Right atrium auricular region (tissue), 2 donors: Measurements from ENCODE around the gene ITPKB. TPM values are rescaled to one million over a fixed set of nuclear protein-coding genes. Genes with fewer than 3 reads are reported as not detected.

Experiments used
- DNase-seq: peaks from one replicate; pipeline ENCODE4 v3.0.0-alpha.2; 2019; ENCODE audit warnings: low spot score
- H3K27ac ChIP-seq, 2 donors: fragments of 200-600 bp; sonication (generic); 1 replicate in 1 of 2; 2 replicates in 1 of 2; pipeline ENCODE4 v1.5.1; 2016 to 2019
- H3K27me3 ChIP-seq, 2 donors: fragments of 200-600 bp; sonication (generic); one replicate each; pipeline versions ENCODE4 v1.5.1 to v1.6.0; 2017 to 2019
- H3K36me3 ChIP-seq: fragments of 200-600 bp; sonication (generic); one replicate; pipeline ENCODE4 v1.5.1; 2016
- H3K4me1 ChIP-seq, 2 donors: fragments of 200-600 bp; sonication (generic); one replicate each; pipeline versions ENCODE4 v1.5.1 to v1.6.0; 2017 to 2019
- H3K4me3 ChIP-seq, 2 donors: fragments of 200-600 bp; sonication (generic); 1 replicate in 1 of 2; 2 replicates in 1 of 2; pipeline ENCODE4 v1.5.1; 2017 to 2019; ENCODE audit warnings: mild to moderate bottlenecking in 1 of 2, moderate library complexity in 1 of 2
- H3K9me3 ChIP-seq, 2 donors: fragments of 200-600 bp; sonication (generic); one replicate each; pipeline ENCODE4 v1.5.1; 2019
- total RNA-seq, 2 donors: library from RNA; depleted of rRNA; stranded (reverse); fragments of >200 nt; gene quantifications; one replicate each; pipeline ENCODE4 v1.1.0, GENCODE V29; 2016
- TF ChIP-seq, protein P1 (sequence below), 2 donors: fragments of 200-600 bp; sonication (generic); IDR thresholded peaks; one replicate each; pipeline ENCODE4 v1.5.1; 2019; ENCODE audit warnings: antibody characterized with exemption in 2 of 2

Gene ITPKB
- total RNA-seq, 2 donors from 2014 or later, result 10.8 to 11.0 TPM

DNA sequence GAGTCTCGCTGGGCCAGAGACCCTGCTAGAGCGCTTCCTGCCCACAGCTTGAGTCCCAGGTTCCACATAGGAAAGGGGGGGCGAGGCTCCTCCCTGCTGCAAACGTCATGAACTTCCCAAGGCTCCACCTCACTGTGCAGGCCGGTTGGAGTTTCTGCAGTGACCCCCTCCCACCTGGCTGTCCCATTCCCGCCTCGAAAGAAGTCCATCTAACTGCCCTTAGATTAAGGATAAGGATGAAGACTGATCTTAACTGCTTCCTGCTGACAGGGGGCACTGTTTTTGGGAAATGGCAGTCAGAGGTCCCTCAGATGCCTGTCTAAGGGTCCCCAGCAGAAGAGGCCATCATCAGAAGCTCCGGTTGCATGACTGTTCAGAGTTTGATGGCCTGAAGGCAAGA lies 127.8 kb downstream of the ITPKB start:
- no peak for DNase-seq
- H3K27me3 ChIP-seq, result no peaks in the 10 kb centered on the region
- H3K36me3 ChIP-seq, result no peaks in the 10 kb centered on the region
- no peak overlapping the region for H3K27ac ChIP-seq
- TF ChIP-seq, protein P1, sequence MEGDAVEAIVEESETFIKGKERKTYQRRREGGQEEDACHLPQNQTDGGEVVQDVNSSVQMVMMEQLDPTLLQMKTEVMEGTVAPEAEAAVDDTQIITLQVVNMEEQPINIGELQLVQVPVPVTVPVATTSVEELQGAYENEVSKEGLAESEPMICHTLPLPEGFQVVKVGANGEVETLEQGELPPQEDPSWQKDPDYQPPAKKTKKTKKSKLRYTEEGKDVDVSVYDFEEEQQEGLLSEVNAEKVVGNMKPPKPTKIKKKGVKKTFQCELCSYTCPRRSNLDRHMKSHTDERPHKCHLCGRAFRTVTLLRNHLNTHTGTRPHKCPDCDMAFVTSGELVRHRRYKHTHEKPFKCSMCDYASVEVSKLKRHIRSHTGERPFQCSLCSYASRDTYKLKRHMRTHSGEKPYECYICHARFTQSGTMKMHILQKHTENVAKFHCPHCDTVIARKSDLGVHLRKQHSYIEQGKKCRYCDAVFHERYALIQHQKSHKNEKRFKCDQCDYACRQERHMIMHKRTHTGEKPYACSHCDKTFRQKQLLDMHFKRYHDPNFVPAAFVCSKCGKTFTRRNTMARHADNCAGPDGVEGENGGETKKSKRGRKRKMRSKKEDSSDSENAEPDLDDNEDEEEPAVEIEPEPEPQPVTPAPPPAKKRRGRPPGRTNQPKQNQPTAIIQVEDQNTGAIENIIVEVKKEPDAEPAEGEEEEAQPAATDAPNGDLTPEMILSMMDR (IDR thresholded peaks at IDR 0.05), result no peak
- H3K4me3 ChIP-seq, result no peak overlapping the region
- no peaks in the 10 kb centered on the region for H3K9me3 ChIP-seq
- no peaks in the 10 kb centered on the region for H3K4me1 ChIP-seq

DNA sequence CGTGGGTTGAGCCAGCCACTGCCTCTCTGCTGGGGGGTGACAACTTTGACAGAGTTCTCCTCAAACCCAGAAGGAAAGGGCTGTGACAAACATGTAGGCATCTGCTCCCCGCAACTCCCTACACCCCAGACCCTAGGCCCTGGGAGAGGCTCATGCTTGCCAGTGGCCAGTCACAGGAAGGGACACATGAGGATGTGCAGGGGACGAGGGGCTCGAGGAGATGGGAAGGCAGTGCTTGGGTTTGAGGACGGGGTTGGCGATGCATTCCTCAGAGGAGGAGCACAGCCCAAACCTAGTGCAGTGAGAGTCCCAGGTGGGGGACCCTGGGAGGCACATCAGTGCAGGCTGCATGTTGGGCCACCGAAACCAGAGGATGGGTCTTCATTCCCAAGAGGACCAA lies 128.4 kb downstream of the ITPKB start:
- Histone ChIP-seq H3K27me3 (no peaks in the 10 kb centered on the region), H3K36me3 (no peaks in the 10 kb centered on the region), H3K4me1 (peaks cover 0 to 6% of the 10 kb centered on the region in 2 donors), H3K4me3 (no peak overlapping the region), H3K27ac (no peak overlapping the region), H3K9me3 (no peaks in the 10 kb centered on the region)
- no peak for DNase-seq
- TF ChIP-seq, protein P1 (IDR thresholded peaks at IDR 0.05), result no peak

DNA sequence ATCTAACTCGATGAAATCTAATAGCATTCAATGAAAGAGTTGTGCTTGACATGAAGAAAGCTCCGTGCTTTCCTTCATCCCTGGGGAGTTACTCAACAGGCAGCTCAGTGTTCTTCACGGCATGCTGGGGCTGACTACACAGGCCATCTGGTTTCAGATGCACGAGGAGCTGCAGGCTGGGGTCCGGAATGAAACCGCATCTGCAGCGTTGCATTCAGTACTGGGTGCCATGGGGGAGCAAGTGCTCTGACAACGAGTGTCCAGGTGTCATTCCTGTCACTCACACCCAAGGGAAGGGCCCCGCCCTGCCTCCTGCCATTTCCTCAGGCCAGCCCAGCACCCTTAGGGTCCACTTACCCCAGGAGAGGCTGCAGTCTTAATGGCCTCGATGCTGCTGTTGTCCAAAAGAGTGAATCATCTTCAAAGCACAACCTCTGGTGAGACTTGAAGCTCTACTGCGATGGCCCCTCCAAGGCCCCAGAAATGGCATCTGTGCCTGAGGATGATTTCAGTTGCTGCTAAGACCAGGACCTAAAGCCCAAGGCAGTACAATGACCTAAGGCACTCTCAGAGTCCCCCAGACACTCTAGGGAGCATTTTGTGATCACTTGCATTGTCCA lies 129.1 kb downstream of the ITPKB start:
- Histone ChIP-seq H3K4me3 (no peak overlapping the region), H3K27me3 (no peaks in the 10 kb centered on the region), H3K27ac (no peak overlapping the region), H3K36me3 (no peaks in the 10 kb centered on the region), H3K9me3 (no peaks in the 10 kb centered on the region), H3K4me1 (peaks cover 0 to 13% of the 10 kb centered on the region in 2 donors)
- DNase-seq, result no peak
- TF ChIP-seq, protein P1 (IDR thresholded peaks at IDR 0.05), result no peak

DNA sequence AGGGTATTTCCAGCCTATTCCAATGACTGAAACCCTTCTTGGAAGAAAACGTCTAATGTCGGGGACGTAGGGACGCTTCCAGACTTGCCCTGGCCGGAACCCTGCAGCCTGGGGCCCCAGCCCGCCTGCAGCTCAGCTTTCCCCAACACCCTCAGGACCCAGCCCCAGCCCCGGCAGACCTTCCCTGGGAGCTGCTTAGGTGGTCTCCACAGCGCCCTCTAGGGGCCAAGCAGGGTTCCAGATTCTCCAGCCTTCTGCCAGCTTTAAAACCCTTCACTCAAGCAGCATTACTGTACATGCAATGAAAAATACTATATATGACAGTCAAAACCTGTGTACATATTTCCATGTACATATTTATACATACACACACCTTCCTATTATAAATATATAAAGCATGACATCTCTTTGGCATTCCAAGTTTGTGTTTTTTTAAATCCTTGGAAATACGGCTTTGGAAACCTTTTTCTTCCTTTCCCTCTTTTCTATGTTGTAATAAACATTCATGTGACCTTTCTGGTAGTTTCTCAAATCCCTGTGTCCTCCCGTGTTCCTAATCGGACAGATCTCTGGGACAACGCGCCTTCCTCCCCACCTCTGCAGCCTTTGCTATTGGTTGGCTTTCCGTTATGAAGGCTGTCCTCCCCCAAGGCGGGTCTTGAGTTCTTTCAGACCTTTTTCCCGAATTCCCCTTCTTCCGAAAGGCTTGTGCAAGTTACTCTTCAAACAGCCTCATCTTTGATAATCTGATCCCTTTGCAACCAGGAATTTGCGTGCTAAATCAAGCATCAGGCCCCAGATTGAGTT lies 130.2 kb downstream of the ITPKB start:
- DNase-seq, result no peak
- Histone ChIP-seq H3K36me3 (no peaks in the 10 kb centered on the region), H3K9me3 (no peaks in the 10 kb centered on the region), H3K4me1 (peaks cover 0 to 24% of the 10 kb centered on the region in 2 donors), H3K4me3 (no peak overlapping the region), H3K27ac (no peak overlapping the region), H3K27me3 (no peaks in the 10 kb centered on the region)
- TF ChIP-seq, protein P1 (IDR thresholded peaks at IDR 0.05), result peak; percentile 82 to 88

DNA sequence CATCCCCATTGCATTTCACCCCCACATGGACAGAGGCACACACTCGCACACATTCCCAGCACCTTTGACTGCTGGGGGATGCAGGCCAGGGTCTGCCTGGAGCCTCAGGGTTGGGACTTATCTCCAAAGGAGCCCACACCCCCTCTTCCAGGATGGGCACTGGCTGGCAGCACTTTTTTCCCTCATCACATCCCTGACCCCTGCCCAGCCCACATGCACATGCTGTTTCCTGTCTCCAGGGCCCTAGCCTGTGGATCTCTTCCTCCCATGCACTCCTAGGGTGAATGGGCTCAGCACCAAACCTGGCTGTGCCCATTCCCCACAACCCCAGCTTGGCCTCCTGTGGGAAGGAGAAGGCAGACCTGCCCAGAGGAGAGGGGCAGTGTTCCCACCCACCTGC lies 131.3 kb downstream of the ITPKB start:
- TF ChIP-seq, protein P1 (IDR thresholded peaks at IDR 0.05), result no peak
- no peak overlapping the region for H3K4me3 ChIP-seq
- H3K27ac ChIP-seq, result no peak overlapping the region
- H3K27me3 ChIP-seq, result no peaks in the 10 kb centered on the region
- peaks cover 0 to 35% of the 10 kb centered on the region in 2 donors for H3K4me1 ChIP-seq
- no peaks in the 10 kb centered on the region for H3K36me3 ChIP-seq
- DNase-seq, result no peak
- no peaks in the 10 kb centered on the region for H3K9me3 ChIP-seq
